ENCODE results near the gene PGAP3. TPM values are rescaled to one million over a fixed set of nuclear protein-coding genes. Genes with fewer than 3 reads are reported as not detected.

Gene PGAP3
- total RNA-seq, 1 experiment from 2014 or later, result 20.2 TPM

GRCh38 chr17:39673335-39674081 lies 14.3 kb downstream of the PGAP3 start:
- DNase-seq, result no peak
- peaks cover 56% of the 10 kb centered on the region for H3K4me1 ChIP-seq (ENCODE audit: low read length)
- no peak overlapping the region for H3K4me3 ChIP-seq (ENCODE audit: low read length)
- no peak overlapping the region for H3K4me2 ChIP-seq (ENCODE audit: low read depth, low read length, poor library complexity, severe bottlenecking)
- no peaks in the 10 kb centered on the region for H3K36me3 ChIP-seq (ENCODE audit: insufficient read depth, low read length)
- H3K9ac ChIP-seq (ENCODE audit: low read length), result peak overlapping the region; percentile 20; the same call in 1 of the 2 replicates
- no peaks in the 10 kb centered on the region for H3K9me2 ChIP-seq (replicated peaks; ENCODE audit: insufficient read depth, low read length)
- H2AFZ ChIP-seq (ENCODE audit: low read length), result no peak overlapping the region
- no peaks in the 10 kb centered on the region for H3K79me2 ChIP-seq (ENCODE audit: low read length)
- H4K20me1 ChIP-seq (ENCODE audit: insufficient read depth, low read depth, low read length), result no peaks in the 10 kb centered on the region
- H3K9me3 ChIP-seq (ENCODE audit: low read length), result no peaks in the 10 kb centered on the region
- H3K27ac ChIP-seq (ENCODE audit: low read length), result no peak overlapping the region
- no peaks in the 10 kb centered on the region for H3K27me3 ChIP-seq (ENCODE audit: low read length)

- Histone ChIP-seq H3K4me1 (ENCODE audit: low read length) (peaks cover 59% of the 10 kb centered on the region), H3K27me3 (ENCODE audit: low read length) (no peaks in the 10 kb centered on the region), H3K9ac (ENCODE audit: low read length) (no peak overlapping the region), H3K36me3 (ENCODE audit: insufficient read depth, low read length) (no peaks in the 10 kb centered on the region), H3K9me2 (replicated peaks; ENCODE audit: insufficient read depth, low read length) (no peaks in the 10 kb centered on the region), H3K4me3 (ENCODE audit: low read length) (no peak overlapping the region), H3K79me2 (ENCODE audit: low read length) (no peaks in the 10 kb centered on the region), H3K4me2 (ENCODE audit: low read depth, low read length, poor library complexity, severe bottlenecking) (no peak overlapping the region), H3K27ac (ENCODE audit: low read length) (no peak overlapping the region), H4K20me1 (ENCODE audit: insufficient read depth, low read depth, low read length) (no peaks in the 10 kb centered on the region), H3K9me3 (ENCODE audit: low read length) (no peaks in the 10 kb centered on the region), H2AFZ (ENCODE audit: low read length) (no peak overlapping the region)
- DNase-seq, result no peak
Measured at GRCh38 chr17:39672522-39673334, 15.1 kb downstream of the PGAP3 start.

GRCh38 chr17:39671651-39672521 lies 16.0 kb downstream of the PGAP3 start:
- no peaks in the 10 kb centered on the region for H3K9me2 ChIP-seq (replicated peaks; ENCODE audit: insufficient read depth, low read length)
- no peak overlapping the region for H3K27ac ChIP-seq (ENCODE audit: low read length)
- no peak overlapping the region for H3K4me3 ChIP-seq (ENCODE audit: low read length)
- peak overlapping the region; percentile 9 for H3K4me2 ChIP-seq (ENCODE audit: low read depth, low read length, poor library complexity, severe bottlenecking)
- no peaks in the 10 kb centered on the region for H3K27me3 ChIP-seq (ENCODE audit: low read length)
- H3K9me3 ChIP-seq (ENCODE audit: low read length), result no peaks in the 10 kb centered on the region
- H3K79me2 ChIP-seq (ENCODE audit: low read length), result no peaks in the 10 kb centered on the region
- no peaks in the 10 kb centered on the region; the same call in 1 of the 2 replicates for H4K20me1 ChIP-seq (ENCODE audit: insufficient read depth, low read depth, low read length)
- H3K36me3 ChIP-seq (ENCODE audit: insufficient read depth, low read length), result no peaks in the 10 kb centered on the region
- H3K9ac ChIP-seq (ENCODE audit: low read length), result peak overlapping the region; percentile 54
- peak; percentile 70 for DNase-seq
- H2AFZ ChIP-seq (ENCODE audit: low read length), result 0 out of 2 replicates have a peak overlapping the region, but pooled peaks have one; percentile 48
- H3K4me1 ChIP-seq (ENCODE audit: low read length), result peaks cover 59% of the 10 kb centered on the region

- no peaks in the 10 kb centered on the region for H3K9me2 ChIP-seq (replicated peaks; ENCODE audit: insufficient read depth, low read length)
- H3K36me3 ChIP-seq (ENCODE audit: insufficient read depth, low read length), result no peaks in the 10 kb centered on the region
- H2AFZ ChIP-seq (ENCODE audit: low read length), result no peak overlapping the region
- H3K79me2 ChIP-seq (ENCODE audit: low read length), result no peaks in the 10 kb centered on the region
- H3K27me3 ChIP-seq (ENCODE audit: low read length), result no peaks in the 10 kb centered on the region
- no peaks in the 10 kb centered on the region; the same call in 1 of the 2 replicates for H4K20me1 ChIP-seq (ENCODE audit: insufficient read depth, low read depth, low read length)
- no peak for DNase-seq
- H3K27ac ChIP-seq (ENCODE audit: low read length), result no peak overlapping the region
- H3K9me3 ChIP-seq (ENCODE audit: low read length), result no peaks in the 10 kb centered on the region
- H3K9ac ChIP-seq (ENCODE audit: low read length), result no peak overlapping the region
- H3K4me1 ChIP-seq (ENCODE audit: low read length), result peaks cover 50% of the 10 kb centered on the region
- no peak overlapping the region for H3K4me2 ChIP-seq (ENCODE audit: low read depth, low read length, poor library complexity, severe bottlenecking)
- H3K4me3 ChIP-seq (ENCODE audit: low read length), result no peak overlapping the region
Measured at GRCh38 chr17:39670746-39671145, 17.1 kb downstream of the PGAP3 start.

- H2AFZ ChIP-seq (ENCODE audit: low read length), result no peak overlapping the region
- H3K4me1 ChIP-seq (ENCODE audit: low read length), result peaks cover 43% of the 10 kb centered on the region
- H3K4me3 ChIP-seq (ENCODE audit: low read length), result no peak overlapping the region
- no peak for DNase-seq
- H3K27me3 ChIP-seq (ENCODE audit: low read length), result no peaks in the 10 kb centered on the region
- no peaks in the 10 kb centered on the region for H3K79me2 ChIP-seq (ENCODE audit: low read length)
- no peaks in the 10 kb centered on the region for H3K9me3 ChIP-seq (ENCODE audit: low read length)
- no peak overlapping the region for H3K9ac ChIP-seq (ENCODE audit: low read length)
- no peaks in the 10 kb centered on the region for H3K9me2 ChIP-seq (replicated peaks; ENCODE audit: insufficient read depth, low read length)
- no peak overlapping the region for H3K27ac ChIP-seq (ENCODE audit: low read length)
- H3K4me2 ChIP-seq (ENCODE audit: low read depth, low read length, poor library complexity, severe bottlenecking), result no peak overlapping the region
- no peaks in the 10 kb centered on the region for H3K36me3 ChIP-seq (ENCODE audit: insufficient read depth, low read length)
- H4K20me1 ChIP-seq (ENCODE audit: insufficient read depth, low read depth, low read length), result no peaks in the 10 kb centered on the region; the same call in 1 of the 2 replicates
Measured at GRCh38 chr17:39669897-39670735, 17.7 kb downstream of the PGAP3 start.

GRCh38 chr17:39667945-39668924 lies 19.6 kb downstream of the PGAP3 start, which contains the start of gene PNMT:
Gene PNMT (plus strand): TSS chr17:39668453. CDS start chr17:39668476, 23 bp downstream.
- no peaks in the 10 kb centered on the region for H3K9me3 ChIP-seq (ENCODE audit: low read length)
- no peaks in the 10 kb centered on the region for H3K27me3 ChIP-seq (ENCODE audit: low read length)
- no peaks in the 10 kb centered on the region for H3K79me2 ChIP-seq (ENCODE audit: low read length)
- DNase-seq, result peak; percentile 87
- no peaks in the 10 kb centered on the region; the same call in 1 of the 2 replicates for H4K20me1 ChIP-seq (ENCODE audit: insufficient read depth, low read depth, low read length)
- peak within 1 kb of the TSS; percentile 66 for H3K9ac ChIP-seq (ENCODE audit: low read length)
- H3K4me1 ChIP-seq (ENCODE audit: low read length), result peaks cover 26% of the 10 kb centered on the region
- H3K9me2 ChIP-seq (replicated peaks; ENCODE audit: insufficient read depth, low read length), result no peaks in the 10 kb centered on the region
- H3K36me3 ChIP-seq (ENCODE audit: insufficient read depth, low read length), result no peaks in the 10 kb centered on the region
- H3K27ac ChIP-seq (ENCODE audit: low read length), result no peak within 1 kb of the TSS
- H3K4me3 ChIP-seq (ENCODE audit: low read length), result peak within 1 kb of the TSS; percentile 66; the same call in 1 of the 2 replicates
- no peak within 1 kb of the TSS; the same call in 1 of the 2 replicates for H2AFZ ChIP-seq (ENCODE audit: low read length)
- peak within 1 kb of the TSS; percentile 58 for H3K4me2 ChIP-seq (ENCODE audit: low read depth, low read length, poor library complexity, severe bottlenecking)
